ENCODE measurements around the gene FGFR4.
"Not testable (repeated sequence)": the region's sequence is repeated elsewhere in the genome, so short reads cannot be mapped to it uniquely, and the experiment has no call there.

The FGFR4 gene

GRCh38 chr5:177086654-177087397, at the start of gene FGFR4:
Gene FGFR4, plus strand, starts transcription at chr5:177086915. Its CDS starts 2,688 bp downstream, at chr5:177089603.
- DNase-seq: no peak

- DNase-seq: no peak
These were observed 49.8 kb upstream of the FGFR4 start for GRCh38 chr5:177036921-177037320.

- no peak for DNase-seq
These were observed 45.8 kb upstream of the FGFR4 start for GRCh38 chr5:177040814-177041420.

- no peak for DNase-seq
These were observed 44.8 kb upstream of the FGFR4 start for GRCh38 chr5:177041936-177042335.

- no peak for DNase-seq
These were observed 43.6 kb upstream of the FGFR4 start for GRCh38 chr5:177043114-177043513.

- DNase-seq: no peak
These were observed 42.8 kb upstream of the FGFR4 start for GRCh38 chr5:177043958-177044357.

GRCh38 chr5:177044641-177045040, 42.1 kb upstream of the FGFR4 start:
- DNase-seq: no peak

GRCh38 chr5:177045631-177046030, 41.1 kb upstream of the FGFR4 start:
- DNase-seq: no peak

GRCh38 chr5:177048531-177048930, 38.2 kb upstream of the FGFR4 start:
- not testable (repeated sequence) for DNase-seq

- DNase-seq: no peak
These were observed 37.4 kb upstream of the FGFR4 start for GRCh38 chr5:177049285-177049684.

GRCh38 chr5:177064500-177065277, 22.0 kb upstream of the FGFR4 start:
- DNase-seq: no peak

GRCh38 chr5:177065491-177065890, 21.2 kb upstream of the FGFR4 start:
- no peak for DNase-seq

GRCh38 chr5:177066224-177066623, 20.5 kb upstream of the FGFR4 start:
- DNase-seq: no peak

GRCh38 chr5:177067503-177067902, 19.2 kb upstream of the FGFR4 start:
- no peak for DNase-seq

- DNase-seq: no peak
These were observed 16.1 kb upstream of the FGFR4 start for GRCh38 chr5:177070536-177071191.

GRCh38 chr5:177071666-177072385, 14.9 kb upstream of the FGFR4 start:
- DNase-seq: peak; percentile 29

GRCh38 chr5:177077335-177077734, 9.4 kb upstream of the FGFR4 start:
- no peak for DNase-seq

GRCh38 chr5:177079606-177080005, 7.1 kb upstream of the FGFR4 start:
- no peak for DNase-seq

- no peak for DNase-seq
These were observed 6.5 kb upstream of the FGFR4 start for GRCh38 chr5:177080265-177080664.

- DNase-seq: no peak
These were observed 4.9 kb upstream of the FGFR4 start for GRCh38 chr5:177081859-177082258.

GRCh38 chr5:177083357-177083756, 3.4 kb upstream of the FGFR4 start:
- no peak for DNase-seq

- no peak for DNase-seq
These were observed 2.5 kb upstream of the FGFR4 start for GRCh38 chr5:177084175-177084574.
